ENCODE measurements around the gene GPX2. TPM values are rescaled to one million over a fixed set of nuclear protein-coding genes. Genes with fewer than 3 reads are reported as not detected.

Gene GPX2
- total RNA-seq (2021): 0.33 TPM in 1 of 2 replicates, not detected in the other
- percentile 19 among the genes with signal in this experiment for Bru-seq, nascent RNA
- BruChase-seq, experiment 1, labeled RNA remaining after a 2-hour chase: not detected
- BruChase-seq, experiment 2, labeled RNA remaining after a 6-hour chase: percentile 27 among the genes with signal in this experiment
- long read RNA-seq: 0 reads

GRCh38 chr14:64942531-64943111 is at the start of gene GPX2:
TSS of gene GPX2 (minus strand) at chr14:64942745. CDS start at chr14:64942726, 19 bp downstream.
- no peak for DNase-seq (ENCODE audit: low spot score)
- ChIA-PET POLR2A (ENCODE audit: low non-redundant PET) (no interaction called here), CTCF (no interaction called here)
- intact Hi-C loops (cut with micrococcal nuclease; ENCODE audit: unreplicated experiment): no loop called here
- no peak within 1 kb of the TSS for H3K27ac ChIP-seq (ENCODE audit: low read depth, low read length, poor library complexity, severe bottlenecking)
- H3K9me3 ChIP-seq (ENCODE audit: low read depth, low read length, poor library complexity, severe bottlenecking): no peaks in the 10 kb centered on the region
- TF ChIP-seq CTCF (conservative IDR thresholded peaks at IDR 0.05; ENCODE audit: low read depth, low read length) (no peak), EZH2 (IDR thresholded peaks at IDR 0.05; ENCODE audit: borderline replicate concordance, low read depth, low read length, poor library complexity, severe bottlenecking) (no peak)
- peaks cover 3% of the 10 kb centered on the region for H3K36me3 ChIP-seq (ENCODE audit: insufficient read depth, low read length, poor library complexity, severe bottlenecking)
- H3K4me3 ChIP-seq (ENCODE audit: low read depth, low read length, poor library complexity, severe bottlenecking): no peak within 1 kb of the TSS
- no peaks in the 10 kb centered on the region for H3K27me3 ChIP-seq (replicated peaks; ENCODE audit: insufficient read depth, low read depth, low read length, poor library complexity)
- no TSS peak for BruUV-seq (replicated peaks)
- H3K4me1 ChIP-seq (ENCODE audit: insufficient read depth, low read length, poor library complexity, severe bottlenecking): peaks cover 8% of the 10 kb centered on the region

- BruUV-seq (replicated peaks): no TSS peak
- TF ChIP-seq EZH2 (IDR thresholded peaks at IDR 0.05; ENCODE audit: borderline replicate concordance, low read depth, low read length, poor library complexity, severe bottlenecking) (no peak), CTCF (conservative IDR thresholded peaks at IDR 0.05; ENCODE audit: low read depth, low read length) (no peak)
- Histone ChIP-seq H3K36me3 (ENCODE audit: insufficient read depth, low read length, poor library complexity, severe bottlenecking) (no peaks in the 10 kb centered on the region), H3K9me3 (ENCODE audit: low read depth, low read length, poor library complexity, severe bottlenecking) (no peaks in the 10 kb centered on the region), H3K27me3 (replicated peaks; ENCODE audit: insufficient read depth, low read depth, low read length, poor library complexity) (no peaks in the 10 kb centered on the region), H3K4me3 (ENCODE audit: low read depth, low read length, poor library complexity, severe bottlenecking) (no peak overlapping the region), H3K4me1 (ENCODE audit: insufficient read depth, low read length, poor library complexity, severe bottlenecking) (peaks cover 19% of the 10 kb centered on the region), H3K27ac (ENCODE audit: low read depth, low read length, poor library complexity, severe bottlenecking) (no peak overlapping the region)
- ChIA-PET POLR2A (ENCODE audit: low non-redundant PET) (no interaction called here), CTCF (interaction anchor here (0.5 to 0.6 kb wide), 2 partner anchors 19 to 324 kb away, joined by 3 to 5 read pairs; no protein-coding TSS in a partner anchor)
- intact Hi-C loops (cut with micrococcal nuclease; ENCODE audit: unreplicated experiment): no loop called here
- DNase-seq (ENCODE audit: low spot score): no peak
These were observed 48.4 kb upstream of the GPX2 start for GRCh38 chr14:64990939-64991338.

GRCh38 chr14:64990296-64990695 is 47.8 kb upstream of the GPX2 start:
- Histone ChIP-seq H3K9me3 (ENCODE audit: low read depth, low read length, poor library complexity, severe bottlenecking) (no peaks in the 10 kb centered on the region), H3K36me3 (ENCODE audit: insufficient read depth, low read length, poor library complexity, severe bottlenecking) (no peaks in the 10 kb centered on the region), H3K4me3 (ENCODE audit: low read depth, low read length, poor library complexity, severe bottlenecking) (no peak overlapping the region), H3K4me1 (ENCODE audit: insufficient read depth, low read length, poor library complexity, severe bottlenecking) (peaks cover 19% of the 10 kb centered on the region), H3K27me3 (replicated peaks; ENCODE audit: insufficient read depth, low read depth, low read length, poor library complexity) (no peaks in the 10 kb centered on the region), H3K27ac (ENCODE audit: low read depth, low read length, poor library complexity, severe bottlenecking) (no peak overlapping the region)
- CTCF ChIA-PET: no interaction called here
- BruUV-seq (replicated peaks): no TSS peak
- intact Hi-C loops (cut with micrococcal nuclease; ENCODE audit: unreplicated experiment): no loop called here
- no peak for TF ChIP-seq CTCF (conservative IDR thresholded peaks at IDR 0.05; ENCODE audit: low read depth, low read length)
- TF ChIP-seq EZH2 (IDR thresholded peaks at IDR 0.05; ENCODE audit: borderline replicate concordance, low read depth, low read length, poor library complexity, severe bottlenecking): no peak
- POLR2A ChIA-PET (ENCODE audit: low non-redundant PET): no interaction called here
- no peak for DNase-seq (ENCODE audit: low spot score)
